Ramos (cell line): ENCODE data around the gene WFIKKN2.
"Not testable (repeated sequence)": the region's sequence is repeated elsewhere in the genome, so short reads cannot be mapped to it uniquely, and the experiment has no call there.

Source experiments
- in situ Hi-C: fragments of 300-500 bp; cut with MboI; formaldehyde crosslinking; loops from one replicate; pipeline ENCODE4 v1.14.3; 2022; ENCODE audit warnings: low sequenced_read_pairs; ENCODE audit not compliant: unreplicated experiment

Gene WFIKKN2

DNA sequence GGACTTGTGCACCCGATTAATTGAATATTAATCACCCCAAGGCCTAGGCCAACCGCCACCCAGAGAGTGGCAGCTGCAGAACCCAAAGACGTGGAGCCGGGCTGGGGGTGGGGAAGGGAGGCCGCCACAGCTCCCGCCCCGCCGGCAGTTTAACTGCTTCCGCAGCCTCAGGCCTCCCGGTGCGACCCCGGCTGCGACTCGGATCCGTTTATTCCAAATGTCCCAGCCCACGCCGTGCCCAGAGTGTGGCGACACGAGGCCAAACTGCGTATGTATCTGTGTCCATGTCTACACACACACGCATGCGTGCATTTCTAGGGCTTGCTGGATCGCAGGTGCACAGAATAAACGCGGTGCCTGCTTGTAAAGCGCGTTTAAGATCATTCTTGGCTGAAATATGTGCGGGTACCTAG is 31.6 kb downstream of the WFIKKN2 start:
- in situ Hi-C loops, result loop anchor here (25.0 kb wide), 1 partner anchor 295 kb away; the partner anchor contains the start of genes NME1 and NME2

DNA sequence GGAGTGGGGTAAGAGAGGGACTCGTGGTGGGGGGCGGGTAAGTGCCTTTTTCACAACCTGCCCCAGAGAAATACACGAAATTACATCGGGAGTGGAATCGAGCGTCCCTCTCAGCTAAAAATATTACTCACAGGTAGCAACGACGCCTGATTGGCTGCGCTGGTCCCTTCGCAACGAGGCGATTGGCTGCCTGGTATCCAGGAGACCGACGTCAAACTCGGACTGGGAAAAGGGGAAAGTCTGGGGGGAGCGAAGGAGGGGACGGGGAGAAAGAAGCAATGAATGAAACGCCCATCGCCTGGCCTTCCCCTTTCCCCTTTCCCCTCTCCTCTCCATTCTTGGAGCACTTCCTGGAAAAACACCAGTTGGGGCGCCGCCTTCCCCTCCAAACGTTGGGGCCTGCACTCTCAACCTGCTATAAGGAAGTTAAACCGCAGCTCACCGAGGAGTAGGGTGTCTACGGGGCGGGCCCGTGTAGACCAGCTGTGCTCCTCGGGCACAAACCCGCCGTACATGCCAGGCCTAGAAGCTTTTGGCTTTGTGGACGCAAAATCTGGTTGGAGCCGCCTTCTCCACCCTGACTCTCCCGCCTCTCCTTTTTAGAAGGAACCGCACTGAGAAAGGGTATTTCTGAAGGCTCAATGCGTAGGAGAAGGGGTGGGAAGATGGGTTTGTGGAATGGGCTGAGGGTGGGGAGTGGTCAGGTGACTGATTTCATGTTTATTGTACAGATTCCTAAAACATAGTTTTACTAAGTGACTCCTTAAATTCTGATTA is 32.2 kb downstream of the WFIKKN2 start:
- in situ Hi-C loops, result loop anchor here (25.0 kb wide), 1 partner anchor 295 kb away; the partner anchor contains the start of genes NME1 and NME2

DNA sequence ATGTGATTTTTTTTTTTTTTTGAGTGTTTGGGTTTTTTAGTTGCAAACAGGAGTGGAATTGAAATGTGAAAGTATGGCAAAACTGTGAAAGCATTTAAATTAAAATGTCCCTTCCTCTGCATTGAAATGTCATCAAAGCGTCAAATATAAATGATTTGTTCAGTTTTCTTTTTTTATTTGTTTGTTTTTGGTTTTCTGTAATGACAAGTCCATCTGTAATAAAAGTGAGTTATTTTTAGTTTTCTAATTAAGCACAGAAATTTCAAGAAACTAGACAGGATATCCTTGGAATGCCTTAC is 32.7 kb downstream of the WFIKKN2 start:
- in situ Hi-C loops, result loop anchor here (25.0 kb wide), 1 partner anchor 294 kb away; the partner anchor contains the start of genes NME1 and NME2

DNA sequence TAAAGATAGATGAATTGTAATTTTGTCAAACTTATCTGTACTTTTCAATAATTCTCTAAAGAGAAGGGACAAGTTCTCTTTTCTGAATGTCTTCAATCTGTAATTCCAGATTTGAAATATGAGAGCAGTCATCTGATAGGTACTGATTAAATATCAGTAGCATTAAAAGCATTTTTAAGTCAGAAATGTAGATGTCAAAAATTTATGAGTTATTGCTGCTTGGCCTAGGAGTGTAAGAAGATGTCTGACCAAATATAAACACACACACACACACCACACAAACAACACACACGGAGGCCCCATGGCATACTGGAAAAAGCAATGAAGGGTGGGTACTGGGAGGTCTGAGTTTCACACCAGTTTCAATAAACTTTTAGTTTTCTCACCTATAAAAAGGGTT is 33.2 kb downstream of the WFIKKN2 start:
- in situ Hi-C loops, result loop anchor here (25.0 kb wide), 1 partner anchor 294 kb away; the partner anchor contains the start of genes NME1 and NME2

DNA sequence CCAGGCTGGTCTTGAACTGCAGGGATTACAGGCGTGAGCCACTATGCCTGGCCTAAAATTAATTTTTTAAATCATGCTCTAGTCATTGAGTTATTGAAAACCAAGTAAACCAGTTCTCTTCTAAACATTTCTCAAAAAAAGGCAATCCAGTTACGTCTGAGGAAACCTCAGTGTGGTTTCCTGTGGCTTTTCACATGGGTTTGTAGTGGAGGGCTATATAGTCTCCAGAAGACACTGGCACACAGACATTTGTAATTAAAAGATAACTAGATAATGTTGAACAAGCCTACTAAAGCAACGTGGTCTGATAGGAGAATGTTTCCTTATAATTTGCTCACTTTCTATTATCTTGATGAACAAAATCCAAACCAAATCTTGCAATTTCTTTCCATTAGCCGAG is 36.0 kb downstream of the WFIKKN2 start:
- in situ Hi-C loops, result loop anchor here (25.0 kb wide), 1 partner anchor 291 kb away; the partner anchor contains the start of genes NME1 and NME2

DNA sequence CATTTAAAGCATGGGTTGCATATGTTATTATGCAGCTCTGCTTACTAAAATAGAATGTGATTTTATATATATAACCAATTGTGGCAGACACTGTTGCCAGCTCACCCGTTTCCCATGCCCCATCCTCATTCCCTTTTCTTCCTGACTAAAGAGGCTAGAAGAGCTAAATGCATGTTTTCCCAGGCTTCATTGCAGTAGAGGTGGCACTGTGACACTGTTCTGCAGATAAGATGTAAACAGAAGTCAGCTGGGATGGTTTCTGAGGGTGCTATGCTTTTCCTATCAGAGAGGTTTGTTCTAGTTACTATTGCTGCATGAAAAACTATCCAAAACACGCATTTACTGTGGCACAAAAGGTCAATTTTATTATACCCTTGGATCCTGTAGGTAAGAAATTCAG is 36.5 kb downstream of the WFIKKN2 start:
- in situ Hi-C loops, result loop anchor here (25.0 kb wide), 1 partner anchor 290 kb away; the partner anchor contains the start of genes NME1 and NME2

DNA sequence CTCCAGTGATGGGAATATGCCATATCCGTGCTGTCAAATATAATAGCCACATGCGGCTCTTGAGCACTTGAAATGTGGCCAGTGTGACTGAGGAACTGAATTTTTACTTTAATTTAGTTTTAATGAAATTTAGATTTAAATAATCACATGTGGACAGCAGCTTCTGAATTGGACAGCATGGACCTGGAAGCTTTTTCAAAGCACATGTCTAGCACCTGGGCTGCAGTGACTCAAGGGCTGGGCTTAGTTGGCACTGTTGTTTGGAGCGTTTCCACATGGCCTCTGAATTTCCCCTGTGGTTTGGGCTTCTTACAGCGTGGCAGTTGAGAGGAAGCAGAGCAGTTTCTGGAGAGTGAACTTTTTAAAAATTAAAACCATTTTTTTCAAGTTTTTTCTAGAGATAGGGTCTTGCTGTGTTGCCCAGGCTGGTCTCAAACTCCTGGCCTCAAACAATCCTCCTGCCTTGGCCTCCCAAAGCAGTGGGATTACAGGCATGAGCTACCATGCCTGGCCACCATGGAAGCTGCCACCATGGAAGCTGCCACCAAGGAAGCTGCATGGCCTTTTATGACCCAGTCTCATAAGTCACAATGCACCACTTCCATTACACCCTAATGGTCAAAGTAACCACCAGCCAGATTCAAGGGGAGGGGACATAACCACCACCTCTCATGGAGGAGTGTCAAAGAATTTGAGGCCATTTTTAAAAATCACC is 37.5 kb downstream of the WFIKKN2 start:
- in situ Hi-C loops, result loop anchor here (25.0 kb wide), 1 partner anchor 289 kb away; the partner anchor contains the start of genes NME1 and NME2

DNA sequence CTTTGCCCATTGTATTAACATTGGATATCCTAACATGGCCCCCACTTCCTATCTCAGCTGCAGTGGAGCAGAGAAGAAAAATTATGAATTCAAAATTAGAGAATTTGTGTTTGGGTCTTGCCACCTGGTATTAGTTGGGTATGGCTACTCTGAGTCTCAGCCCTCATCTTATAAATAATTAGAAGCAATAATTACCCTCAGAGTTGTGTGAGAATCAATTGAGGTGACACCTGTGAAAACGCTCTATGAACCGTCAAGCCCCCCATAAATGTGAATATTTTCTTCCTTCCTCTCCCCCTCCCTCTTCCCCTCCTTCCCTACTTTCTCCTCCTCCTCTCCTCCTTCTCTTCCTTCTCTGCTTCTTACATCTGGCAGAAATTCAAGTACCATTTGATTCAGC is 39.7 kb downstream of the WFIKKN2 start:
- in situ Hi-C loops, result no loop called here

DNA sequence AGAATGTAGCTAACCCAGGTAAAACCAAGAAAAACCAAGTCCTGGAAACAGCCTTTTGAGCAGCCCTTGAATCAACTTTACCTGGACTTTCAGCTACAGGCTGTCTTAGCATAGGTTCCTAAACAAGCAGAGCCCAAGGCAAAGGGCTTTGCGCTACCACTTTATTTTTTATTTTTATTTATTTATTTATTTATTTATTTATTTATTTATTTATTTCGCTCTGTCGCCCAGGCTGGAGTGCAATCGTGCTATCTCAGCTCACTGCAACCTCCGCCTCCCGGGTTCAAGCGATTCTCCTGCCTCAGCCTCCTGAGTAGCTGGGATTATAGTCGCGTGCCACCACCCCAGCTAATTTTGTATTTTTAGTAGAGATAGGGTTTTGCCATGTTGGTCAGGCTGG is 41.7 kb downstream of the WFIKKN2 start:
- in situ Hi-C loops, result not testable (repeated sequence)

DNA sequence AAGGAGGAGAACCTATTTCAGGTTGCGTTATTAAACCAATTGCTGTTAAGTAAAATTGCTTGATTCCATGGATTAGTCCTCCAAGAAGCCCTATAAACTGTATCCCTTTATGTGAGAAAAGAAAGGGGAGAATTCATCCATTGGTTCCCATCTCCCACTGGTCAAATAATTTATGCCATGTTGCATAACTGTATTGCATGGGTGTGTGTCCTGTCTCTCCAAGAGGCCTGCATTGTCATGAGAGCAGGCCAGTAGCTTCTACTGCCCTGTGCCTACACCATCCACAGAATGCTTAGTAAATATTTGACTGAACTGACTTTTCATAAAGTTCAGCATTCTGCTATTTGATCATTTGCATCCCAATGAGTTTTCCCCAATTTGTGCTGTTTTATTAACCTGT is 42.5 kb downstream of the WFIKKN2 start:
- in situ Hi-C loops, result no loop called here

DNA sequence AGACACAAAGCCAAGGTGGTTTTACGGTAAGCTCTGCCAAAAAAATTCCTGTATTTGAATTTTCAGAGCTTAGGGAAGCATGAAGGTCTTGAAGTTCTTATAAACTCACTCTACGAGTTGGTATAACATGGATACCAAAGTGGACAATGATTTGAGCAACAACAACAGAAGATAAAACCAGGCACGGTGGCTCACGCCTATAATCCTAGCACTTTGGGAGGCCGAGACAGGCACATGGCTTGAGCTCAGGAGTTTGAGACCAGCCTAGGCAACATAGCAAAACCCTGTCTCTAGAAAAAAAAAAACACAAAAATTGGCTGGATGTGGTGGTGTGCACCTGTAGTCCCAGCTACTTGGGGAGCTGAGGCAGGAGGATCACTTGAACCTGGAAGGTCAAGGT is 43.7 kb downstream of the WFIKKN2 start:
- in situ Hi-C loops, result no loop called here

DNA sequence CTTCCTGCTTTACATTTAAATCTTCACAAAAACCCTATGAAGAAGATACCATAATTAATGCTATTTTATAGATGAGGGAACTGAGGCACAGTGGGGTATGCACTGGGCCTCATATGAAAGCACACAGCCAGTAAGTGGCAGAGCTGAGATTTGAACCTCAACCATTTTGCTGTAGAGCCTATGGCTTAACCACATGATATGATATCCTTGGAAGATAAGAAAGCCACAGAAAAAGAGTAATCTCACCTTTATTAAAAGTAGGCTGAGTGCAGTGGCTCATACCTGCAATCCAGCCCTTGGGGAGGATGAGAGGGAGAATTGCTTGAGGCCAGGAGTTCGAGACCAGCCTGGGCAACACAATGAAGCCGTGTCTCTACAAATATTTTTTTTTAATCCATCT is 45.8 kb downstream of the WFIKKN2 start:
- in situ Hi-C loops, result no loop called here

DNA sequence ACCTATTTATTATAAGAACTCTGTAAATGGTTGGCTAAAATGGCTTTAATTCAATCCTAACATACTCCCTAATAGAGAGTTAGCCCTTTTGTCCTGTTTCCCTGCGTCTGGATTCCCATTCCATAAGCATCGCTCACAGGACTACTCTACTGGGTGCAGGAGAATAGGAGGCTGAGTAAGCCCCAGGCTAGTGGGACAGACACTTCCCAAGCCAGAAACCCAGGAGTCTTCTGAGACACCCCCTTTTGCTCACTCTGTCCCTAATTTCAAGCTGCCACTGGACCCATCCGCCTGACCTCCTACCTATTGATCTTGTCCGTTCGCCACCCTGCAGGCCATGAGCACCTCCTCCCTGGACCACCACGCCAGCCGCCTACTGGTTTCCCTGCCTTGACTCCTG is 47.5 kb downstream of the WFIKKN2 start:
- in situ Hi-C loops, result no loop called here

DNA sequence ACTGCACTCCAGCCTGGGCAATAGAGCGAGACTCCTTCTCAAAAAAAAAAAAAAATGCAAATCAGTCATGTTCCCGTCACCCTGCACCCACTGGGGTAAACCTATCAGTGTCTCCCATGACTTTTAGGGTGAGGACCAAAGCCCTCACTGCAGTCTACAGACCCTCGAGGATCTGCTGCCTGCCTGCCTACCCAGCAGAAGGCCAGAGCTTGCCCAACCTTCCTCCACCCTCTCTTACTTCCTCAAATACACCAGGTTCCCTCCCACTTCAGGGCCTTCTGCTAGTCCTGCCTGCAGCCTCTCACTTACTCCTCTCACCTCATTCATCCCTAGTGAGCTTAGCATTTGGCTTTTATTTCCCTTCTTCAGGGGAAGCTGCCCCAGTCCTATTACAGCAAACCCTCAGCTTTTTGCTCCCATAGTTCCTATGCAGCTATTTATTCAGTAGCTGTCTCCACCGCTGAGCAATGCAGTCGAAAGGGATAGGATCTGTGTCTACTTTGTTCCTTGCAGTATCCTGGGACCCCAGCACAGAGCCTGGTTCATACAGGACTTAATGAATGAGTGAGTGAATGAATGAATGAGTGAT is 48.6 kb downstream of the WFIKKN2 start:
- in situ Hi-C loops, result no loop called here

DNA sequence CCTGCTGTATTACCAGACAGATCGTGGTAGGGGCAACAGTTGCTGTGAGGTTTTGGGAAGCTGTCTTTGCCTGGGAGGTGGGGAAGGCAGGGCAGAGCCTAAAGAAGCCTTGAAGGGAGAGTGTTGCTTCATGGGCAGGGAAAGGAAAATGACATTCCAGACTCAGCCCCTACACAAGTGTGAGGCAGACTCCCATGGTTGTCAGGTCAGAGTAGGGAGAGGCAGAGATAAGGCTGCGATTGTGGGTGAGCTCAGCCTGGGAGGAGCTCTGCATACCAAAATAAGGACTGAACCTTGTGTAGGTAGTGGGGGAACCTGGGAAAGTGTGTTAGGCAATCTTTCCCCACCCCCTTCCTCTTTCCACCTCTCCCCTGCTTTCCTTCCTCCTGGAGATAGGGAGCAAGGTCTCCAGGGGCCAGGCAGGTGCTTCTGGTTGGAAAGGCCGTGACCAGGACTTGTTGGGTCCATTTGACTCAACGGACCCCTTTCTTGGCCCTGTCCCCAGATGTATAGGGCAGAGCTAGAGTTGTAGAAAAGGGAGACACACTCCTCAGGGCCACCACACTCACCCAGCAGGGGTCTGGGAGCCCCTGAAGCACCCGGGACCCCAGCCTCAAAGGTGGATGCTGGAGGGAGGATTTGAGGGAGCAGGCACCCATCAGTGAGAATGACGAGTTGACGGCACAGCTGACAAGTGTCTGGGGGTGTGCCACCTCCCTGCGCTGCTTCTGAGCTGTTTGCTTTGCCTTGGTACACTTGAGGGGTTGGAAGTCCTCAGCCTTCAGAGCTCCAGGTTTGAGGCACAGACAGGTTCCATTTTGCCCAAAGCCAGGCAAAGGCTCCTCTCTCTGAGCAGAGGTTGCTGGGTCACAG is 49.3 kb downstream of the WFIKKN2 start:
- in situ Hi-C loops, result no loop called here

DNA sequence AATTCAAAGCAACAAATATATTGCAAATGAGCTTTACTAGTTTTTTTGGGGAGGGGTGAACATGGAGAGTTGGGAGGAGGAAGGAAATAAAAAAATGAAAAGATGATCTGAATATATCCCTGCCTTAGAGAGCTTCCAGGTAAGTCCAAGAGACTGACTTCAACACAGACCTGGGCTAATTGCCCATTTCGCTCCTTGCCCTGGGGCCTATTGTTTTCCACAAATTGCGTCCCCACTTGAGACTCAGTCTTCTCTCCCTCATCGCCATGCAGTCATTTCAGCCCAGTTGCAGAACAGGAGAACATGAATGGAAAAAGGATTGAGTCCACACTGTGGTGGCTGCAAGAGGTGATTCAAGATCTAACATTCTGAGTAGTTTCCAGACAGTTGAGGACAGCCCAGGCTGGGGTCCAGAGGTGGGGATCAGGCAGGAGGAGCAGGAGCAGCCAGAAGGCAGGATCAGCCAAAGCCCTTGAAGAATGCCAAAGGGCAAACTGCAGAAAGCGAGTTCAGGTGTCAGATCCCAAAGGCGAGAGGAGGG is 52.4 kb downstream of the WFIKKN2 start:
- in situ Hi-C loops, result no loop called here

DNA sequence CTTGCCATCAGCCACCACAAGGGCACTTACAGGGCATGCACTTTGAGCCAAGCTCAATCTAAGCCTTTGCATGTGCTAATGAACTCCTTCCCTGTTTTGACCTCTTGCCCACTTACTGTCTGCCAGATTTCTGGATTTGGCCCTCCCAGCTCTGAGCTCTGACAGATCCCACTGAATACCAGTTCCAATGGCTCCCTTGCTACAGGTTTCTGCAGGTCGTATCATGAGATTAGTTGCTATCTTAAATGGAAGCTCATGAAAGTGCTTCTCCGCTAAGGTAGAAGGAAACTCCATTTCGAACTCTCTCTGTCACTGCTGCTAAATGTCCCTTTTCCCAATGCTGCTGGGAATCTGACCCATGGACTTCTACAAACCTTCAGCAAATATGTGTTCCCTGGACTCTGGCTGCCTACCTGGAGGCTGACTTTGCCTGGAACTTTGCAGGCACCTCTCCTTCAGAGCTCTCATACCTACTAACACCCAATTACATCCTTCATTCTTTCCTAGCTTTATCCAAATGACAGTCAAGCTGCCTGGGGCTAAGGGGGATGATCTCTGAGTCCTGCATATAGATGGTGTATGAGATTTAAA is 54.2 kb downstream of the WFIKKN2 start:
- in situ Hi-C loops, result no loop called here

DNA sequence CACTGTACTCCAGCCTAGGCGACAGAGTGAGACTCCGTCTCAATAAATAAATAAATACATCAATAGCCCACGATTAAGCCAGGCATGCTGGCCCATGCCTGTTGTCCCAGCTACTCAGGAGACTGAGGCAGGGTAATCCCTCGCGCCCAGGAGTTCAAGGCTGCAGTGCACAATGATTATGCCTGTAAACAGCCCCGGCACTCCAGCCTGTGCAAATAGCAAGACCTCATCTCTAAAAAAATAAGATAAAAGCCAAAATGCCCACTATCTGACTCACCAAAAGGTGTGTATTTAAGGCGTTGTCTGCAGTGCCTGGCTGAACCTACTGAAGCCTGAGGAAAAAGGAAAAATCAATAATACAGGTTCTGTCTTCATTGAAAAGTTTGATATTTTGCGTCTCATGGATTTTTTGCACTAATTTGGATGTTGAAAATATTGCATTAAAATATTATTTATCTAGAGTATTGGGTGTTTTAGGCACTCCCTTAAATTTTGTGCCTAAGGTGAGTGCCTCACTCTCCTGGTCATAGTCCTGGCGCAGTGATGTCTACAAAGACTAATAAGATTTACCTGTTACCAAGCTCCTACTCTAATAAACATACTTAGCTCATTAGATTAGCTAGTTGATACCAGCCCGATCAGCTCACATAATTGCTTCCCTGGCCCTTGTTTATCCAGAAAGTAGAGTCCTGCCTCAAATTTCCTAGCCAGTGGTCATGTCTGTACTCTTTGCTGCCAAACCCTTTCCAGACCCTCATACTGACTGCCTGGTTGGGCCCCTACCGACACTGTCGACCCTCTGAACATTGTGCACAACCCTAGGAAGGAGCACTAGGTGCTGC is 55.5 kb downstream of the WFIKKN2 start:
- in situ Hi-C loops, result no loop called here

DNA sequence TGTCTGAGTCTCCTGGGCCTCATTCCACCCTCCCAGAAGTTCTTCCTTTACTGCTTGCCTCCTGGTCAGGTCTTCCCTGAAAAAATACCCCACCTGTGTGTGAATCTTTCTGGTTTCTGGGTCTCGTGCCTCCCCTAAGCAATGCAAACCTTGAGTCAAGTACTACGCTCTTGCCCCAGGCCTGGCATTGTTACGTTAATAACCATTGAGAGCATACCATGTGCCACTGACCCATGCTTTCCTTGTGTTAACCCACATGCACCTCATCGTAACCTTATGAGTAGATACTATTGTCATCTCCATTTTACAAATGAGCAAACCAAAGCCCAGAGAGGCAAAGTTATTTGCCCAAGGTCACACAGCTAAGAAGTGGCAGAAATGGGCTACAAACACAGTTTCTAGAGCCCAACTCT is 56.2 kb downstream of the WFIKKN2 start:
- in situ Hi-C loops, result no loop called here
